Gastrocnemius medialis (tissue), 4 donors: ENCODE results near the gene SH2D5.

Experiments used
- POLR2A ChIP-seq, 2 donors: fragments of 450-650 bp; IDR thresholded peaks; one replicate each; pipeline ENCODE4 v1.6.1; 2017; ENCODE audit warnings: antibody characterized with exemption in 2 of 2, mild to moderate bottlenecking in 2 of 2, moderate library complexity in 2 of 2
- TF ChIP-seq, protein P1 (sequence below), 5 experiments: fragments of 450-650 bp in 3 of 5; fragments of 200-600 bp in 2 of 5; sonication (generic) in 2 of 5; IDR thresholded peaks in 4 of 5; conservative IDR thresholded peaks in 1 of 5; 1 replicate in 4 of 5; 2 replicates in 1 of 5; pipeline ENCODE4 v1.5.1; 2016 to 2019; ENCODE audit warnings: antibody characterized with exemption in 5 of 5, mild to moderate bottlenecking in 3 of 5, moderate library complexity in 3 of 5

DNA sequence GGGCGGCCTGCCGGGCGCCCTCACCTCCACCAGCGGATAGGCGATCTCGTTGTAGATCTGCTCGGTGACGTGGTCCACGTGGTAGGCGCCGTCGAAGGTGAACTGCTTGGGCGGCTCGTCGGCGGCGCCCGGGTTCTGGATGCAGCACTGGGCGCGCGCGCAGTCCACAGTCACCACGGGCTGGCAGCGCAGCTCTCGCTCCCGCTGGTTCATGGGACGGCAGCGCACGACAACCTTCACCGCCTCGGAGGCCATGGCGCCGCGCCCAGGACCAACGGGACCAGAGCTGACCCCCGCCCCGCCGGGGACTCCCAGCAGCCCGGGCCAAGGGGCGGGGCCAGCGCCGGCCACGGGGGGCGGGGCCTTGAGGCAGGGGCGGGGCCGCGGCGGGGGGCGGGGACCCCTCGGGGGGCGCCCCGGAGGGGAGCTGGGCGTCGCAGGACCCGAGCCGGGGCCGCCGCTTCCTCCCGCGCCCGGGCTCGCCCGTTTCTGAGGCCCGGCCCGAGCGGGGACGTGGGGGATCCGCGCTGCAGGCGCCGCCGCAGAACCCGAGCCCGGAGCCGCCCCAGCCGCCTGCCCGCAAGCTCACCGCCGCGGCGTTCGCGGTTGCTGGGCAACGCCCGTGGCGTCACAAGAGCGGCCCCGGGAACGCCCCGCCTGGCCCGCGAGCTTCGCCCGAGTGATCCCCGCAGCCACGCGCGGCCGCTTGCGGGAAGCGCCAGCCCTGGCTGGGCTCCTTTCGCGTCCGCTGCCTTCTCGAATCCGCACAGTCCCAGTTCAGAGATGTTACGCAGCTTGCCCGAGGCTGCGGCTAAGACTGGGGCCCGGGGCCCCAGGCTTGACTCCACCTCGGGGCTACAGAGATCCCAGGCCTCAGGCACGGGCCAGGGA is 14.8 kb downstream of the SH2D5 start, which contains the start of gene KIF17:
- TF ChIP-seq, protein P1, sequence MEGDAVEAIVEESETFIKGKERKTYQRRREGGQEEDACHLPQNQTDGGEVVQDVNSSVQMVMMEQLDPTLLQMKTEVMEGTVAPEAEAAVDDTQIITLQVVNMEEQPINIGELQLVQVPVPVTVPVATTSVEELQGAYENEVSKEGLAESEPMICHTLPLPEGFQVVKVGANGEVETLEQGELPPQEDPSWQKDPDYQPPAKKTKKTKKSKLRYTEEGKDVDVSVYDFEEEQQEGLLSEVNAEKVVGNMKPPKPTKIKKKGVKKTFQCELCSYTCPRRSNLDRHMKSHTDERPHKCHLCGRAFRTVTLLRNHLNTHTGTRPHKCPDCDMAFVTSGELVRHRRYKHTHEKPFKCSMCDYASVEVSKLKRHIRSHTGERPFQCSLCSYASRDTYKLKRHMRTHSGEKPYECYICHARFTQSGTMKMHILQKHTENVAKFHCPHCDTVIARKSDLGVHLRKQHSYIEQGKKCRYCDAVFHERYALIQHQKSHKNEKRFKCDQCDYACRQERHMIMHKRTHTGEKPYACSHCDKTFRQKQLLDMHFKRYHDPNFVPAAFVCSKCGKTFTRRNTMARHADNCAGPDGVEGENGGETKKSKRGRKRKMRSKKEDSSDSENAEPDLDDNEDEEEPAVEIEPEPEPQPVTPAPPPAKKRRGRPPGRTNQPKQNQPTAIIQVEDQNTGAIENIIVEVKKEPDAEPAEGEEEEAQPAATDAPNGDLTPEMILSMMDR (IDR thresholded peaks at IDR 0.05 in 4 of 5, conservative IDR thresholded peaks at IDR 0.05 in 1 of 5) = no peak
- TF ChIP-seq POLR2A (IDR thresholded peaks at IDR 0.05) = no peak
